GM18499 (cell line): ENCODE data around the gene GRM5.
"Not testable (repeated sequence)": the region's sequence is repeated elsewhere in the genome, so short reads cannot be mapped to it uniquely, and the experiment has no call there.

Experiments
- ATAC-seq: cut with Tn5 transposase; IDR thresholded peaks from one replicate; pipeline ENCODE4 v1.9.1; 2021; ENCODE audit warnings: moderate number of reproducible peaks; ENCODE audit not compliant: insufficient read depth, unreplicated experiment

Gene GRM5

DNA sequence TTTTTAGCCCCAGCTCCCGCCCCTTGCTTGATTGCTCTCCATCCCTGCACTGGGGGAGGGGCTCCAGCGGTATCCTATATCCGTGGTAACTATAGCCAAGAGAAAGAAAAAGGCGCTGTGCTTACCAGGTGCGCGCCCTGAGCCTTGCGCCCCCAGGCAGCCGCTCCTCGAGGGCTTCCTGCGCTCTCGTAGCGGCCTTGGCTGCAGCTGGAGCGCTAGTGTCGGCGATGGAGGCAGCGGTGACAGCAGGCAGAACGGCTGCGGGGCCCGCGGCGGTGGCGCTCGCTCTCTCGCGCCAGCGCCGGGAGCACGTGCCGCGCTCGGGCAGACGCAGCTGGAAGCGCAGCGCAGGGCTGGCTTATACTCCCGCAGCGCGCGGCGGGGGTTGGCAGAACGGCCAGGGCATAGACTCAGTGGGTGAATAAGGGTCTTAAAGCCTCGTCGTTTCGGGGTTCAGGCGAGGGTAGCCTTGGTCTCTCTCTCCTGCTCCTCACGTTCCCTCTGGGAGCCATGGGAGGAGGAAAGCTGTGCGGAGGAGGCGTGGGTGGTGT, at the start of gene GRM5:
Gene GRM5, minus strand, starts transcription at position 332 of the 551 bp plus-strand sequence. CDS start 18,110 bp downstream, outside the sequence.
- not testable (repeated sequence) for ATAC-seq

DNA sequence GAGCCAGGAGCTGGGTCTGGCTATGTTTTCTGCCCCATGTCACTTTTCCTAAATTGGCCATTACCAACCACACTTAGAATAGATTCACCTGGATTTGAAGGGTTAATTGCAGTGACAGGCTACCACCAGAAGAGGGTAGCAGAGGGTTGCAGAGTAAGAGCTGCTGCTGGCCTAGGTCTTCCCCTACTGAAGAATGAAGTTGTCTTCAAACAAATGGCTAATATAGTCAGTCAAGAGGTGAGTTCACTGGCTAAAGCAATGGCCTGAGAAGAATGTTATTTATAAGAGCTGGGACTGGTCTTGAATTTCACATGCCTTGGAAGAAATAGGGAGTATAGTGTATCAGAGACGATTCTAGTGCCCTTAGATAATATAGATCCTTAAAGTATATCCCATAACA, 32.2 kb upstream of the GRM5 start:
- not testable (repeated sequence) for ATAC-seq

DNA sequence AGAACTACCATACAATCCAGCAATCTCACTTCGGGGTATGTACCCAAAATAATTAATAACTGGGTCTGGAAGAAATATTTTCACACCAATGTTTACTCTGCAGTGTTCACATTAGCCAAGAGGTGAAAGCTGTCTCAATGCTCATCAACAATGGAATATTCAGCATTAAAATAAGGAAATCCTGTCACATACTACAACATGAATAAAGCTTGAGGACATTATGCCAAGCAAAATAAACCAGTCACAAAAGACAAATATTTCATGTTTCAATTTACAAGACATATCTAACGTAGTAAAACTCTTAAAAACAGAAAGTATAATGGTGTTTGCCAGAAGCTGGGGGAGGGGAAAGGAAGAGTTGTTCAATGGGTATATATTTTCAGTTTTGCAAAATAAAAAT, 28.0 kb upstream of the GRM5 start:
- ATAC-seq, result not testable (repeated sequence)

DNA sequence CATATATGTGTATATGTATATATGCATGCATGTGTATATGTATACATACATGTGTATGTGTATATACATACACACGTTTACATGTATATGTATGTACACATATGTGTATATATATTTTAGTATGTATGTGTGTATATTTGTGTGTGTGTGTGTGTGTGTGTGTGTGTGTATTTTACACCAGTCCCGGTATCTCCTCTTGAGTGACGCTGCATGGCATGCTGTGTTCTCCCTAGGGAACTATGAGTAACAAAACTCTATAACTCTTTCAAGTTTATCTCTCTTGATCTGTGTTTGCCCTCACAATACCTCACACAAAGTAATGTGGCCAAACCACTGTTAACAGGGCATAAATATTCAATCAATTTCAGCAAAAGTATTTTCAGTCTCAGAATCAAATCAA, 19.2 kb upstream of the GRM5 start:
- not testable (repeated sequence) for ATAC-seq

DNA sequence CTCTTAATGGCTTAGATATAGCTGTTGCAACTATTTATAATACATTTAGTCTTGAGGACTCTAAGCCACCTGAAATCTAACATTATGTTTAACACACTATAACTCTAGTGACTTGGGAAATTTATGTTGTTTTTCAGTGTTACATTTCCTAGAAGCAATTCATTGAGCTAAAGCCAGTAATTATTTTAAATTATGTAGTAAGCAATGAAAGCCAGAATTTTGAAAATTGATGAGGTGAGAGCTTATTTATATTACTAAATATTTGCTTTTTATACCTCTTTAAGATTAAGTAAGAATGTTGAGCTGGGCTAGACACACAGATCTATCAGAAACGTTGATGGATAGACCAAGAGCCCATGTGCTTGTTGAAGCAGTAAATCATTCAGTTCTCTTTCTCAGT, 5.1 kb upstream of the GRM5 start:
- ATAC-seq, result not testable (repeated sequence)

DNA sequence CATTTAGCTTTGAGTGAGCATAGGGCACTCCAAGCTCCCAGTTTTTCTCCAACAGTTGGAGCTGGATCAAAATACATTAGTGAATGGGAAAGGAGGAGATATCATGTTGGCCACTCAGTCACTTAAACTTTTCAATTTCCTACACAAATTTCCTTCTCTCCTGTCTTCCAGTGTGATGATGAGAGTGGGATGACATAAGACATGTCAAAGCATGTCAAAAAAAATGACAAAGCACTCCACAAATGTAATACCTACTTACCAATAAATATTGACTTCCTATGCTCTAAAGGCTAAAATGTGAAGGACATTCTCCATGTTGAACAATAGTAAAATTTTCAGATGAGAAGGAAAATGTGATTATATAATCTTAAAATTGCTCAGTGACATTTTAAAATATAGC, 1.5 kb upstream of the GRM5 start:
- ATAC-seq, result no peak

DNA sequence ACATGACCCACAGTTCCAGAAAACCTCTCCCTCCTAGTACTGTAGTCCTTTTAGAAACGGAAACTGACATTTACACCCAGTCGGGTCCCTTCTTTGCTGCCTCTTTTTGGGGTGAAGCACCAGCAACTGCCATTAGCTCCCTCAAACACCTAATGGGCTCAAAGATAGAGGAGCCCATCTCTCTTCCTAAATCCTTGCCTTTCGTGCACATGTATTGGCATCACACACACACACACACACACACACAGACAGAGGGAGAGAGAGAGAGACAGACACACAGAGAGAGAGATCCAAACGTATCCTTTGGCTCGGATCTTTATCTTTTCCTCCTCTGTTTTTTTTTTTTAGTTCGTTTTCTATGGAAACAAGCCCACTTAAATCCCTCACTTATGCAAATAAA, 716 bp downstream of the GRM5 start:
- ATAC-seq, result no peak

DNA sequence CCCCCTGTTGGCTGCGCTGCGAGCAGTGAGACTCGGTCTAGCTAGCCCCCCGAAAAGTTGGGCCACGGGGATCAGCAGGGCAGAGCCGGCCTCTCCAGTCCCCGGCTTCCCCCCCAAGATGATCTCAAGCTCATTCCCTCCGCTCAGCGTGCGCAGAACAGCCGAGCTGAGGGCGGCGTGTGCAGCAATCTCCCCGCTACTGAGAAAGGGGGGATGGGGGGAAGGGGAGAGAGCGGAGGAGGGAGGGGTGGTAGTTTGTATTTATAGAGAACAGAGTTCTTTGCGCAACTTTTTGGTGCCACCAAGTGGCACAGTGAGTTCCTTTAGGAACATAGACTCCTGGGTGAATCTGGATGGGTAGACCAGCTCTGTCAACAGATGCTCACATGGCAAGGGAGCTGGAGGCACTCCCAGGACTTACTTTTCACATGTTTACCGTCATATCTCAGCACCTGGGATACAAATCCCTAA, 2.3 kb downstream of the GRM5 start:
- not testable (repeated sequence) for ATAC-seq

DNA sequence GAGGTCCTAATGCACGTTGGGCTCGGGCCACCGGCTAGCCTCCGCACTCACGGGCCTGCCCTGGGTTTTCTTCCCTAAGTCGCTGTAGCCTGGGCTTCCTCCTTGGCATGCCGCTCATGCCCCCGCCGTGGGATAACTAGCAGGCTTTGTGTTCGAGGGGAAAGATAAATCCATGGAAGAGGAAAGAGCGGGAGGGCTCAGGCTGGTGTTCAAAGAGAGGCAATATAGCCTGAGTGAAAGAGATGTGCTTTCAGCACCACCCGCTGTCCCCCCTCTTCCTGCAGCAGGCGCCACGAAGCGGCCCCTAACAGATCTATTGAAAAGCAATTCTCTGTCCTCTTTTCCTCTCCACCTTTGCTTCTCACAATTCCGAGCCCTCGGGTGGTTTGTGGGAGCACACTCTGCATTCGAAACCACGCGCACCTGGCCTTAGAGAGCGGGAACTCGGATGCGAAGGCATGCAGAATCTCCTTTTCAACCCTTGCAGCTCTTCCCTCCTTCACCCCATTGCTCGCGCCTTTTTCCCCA, 2.9 kb downstream of the GRM5 start:
- not testable (repeated sequence) for ATAC-seq

DNA sequence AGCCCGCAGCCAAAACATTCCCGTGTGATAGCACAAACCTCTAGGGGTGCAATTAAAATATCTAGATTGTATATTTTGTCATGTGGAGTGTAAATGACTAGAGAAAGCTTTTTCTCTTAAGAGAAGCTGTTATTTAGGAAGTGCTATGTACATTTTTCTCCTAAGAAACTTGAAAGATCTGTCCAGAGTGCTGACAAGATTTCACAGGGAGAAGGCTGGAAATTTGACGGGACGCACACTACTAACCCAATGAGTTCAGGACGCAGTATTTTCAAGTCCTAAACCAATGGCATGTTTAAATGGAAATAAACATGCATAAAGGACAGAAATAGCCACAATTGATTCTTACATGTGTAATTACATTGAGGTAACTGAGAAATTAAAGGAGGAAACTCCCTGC, 3.9 kb downstream of the GRM5 start:
- ATAC-seq, result not testable (repeated sequence)

DNA sequence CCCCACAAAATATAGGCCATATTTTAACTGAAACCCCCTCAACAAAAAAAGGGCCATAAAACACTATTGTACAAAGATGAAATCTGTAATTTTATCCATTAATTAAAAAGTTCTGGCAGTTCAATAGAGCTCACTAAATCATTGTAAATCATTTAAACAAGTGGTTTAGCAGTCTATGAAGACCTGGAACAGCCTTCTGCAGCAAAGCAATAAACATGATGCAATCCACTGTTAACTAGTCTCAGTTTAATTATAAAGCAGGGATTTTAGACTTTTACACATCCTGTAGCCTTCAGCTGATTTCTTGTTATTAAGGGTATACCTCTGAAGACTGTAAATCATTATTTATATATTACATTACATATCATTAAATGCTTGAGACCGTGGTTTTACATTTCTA, 8.4 kb downstream of the GRM5 start:
- ATAC-seq, result not testable (repeated sequence)

DNA sequence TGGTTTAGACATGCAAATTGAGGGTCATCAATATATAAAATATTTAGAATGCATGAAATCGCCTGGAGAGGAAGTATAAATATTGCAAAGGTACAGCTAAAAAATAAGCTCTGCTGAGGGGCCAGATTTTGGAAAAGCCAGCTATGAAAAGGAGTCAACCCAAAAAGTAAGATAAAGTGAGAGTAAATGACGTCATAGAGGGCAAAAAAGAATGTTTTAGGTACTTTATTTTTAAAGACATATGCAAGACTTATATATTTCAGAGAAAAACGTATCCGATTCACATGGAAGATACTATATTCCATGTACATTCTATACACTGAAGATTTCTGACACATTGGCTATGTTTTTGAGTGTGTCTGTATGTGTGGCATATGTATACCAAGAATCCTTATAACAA, 13.6 kb downstream of the GRM5 start:
- no peak for ATAC-seq

DNA sequence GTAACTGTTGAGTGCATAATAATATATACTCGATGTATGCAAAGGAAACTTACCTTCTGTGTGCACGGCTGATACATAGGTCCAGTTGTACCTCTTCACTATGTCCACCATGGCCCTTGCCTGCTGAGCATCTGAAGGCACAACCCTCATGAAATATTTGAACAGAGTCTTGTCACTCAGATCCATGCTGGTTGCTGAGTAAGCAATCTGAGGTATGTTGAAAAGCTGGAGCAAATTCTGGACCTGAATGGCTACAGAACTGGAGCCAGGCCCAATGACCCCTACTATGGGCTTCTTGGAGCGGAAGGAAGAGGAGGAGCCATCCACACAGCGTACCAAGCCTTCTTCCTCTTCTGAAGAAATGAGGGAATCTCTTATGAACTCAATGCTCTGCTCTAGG, 18.6 kb downstream of the GRM5 start:
- ATAC-seq, result not testable (repeated sequence)

DNA sequence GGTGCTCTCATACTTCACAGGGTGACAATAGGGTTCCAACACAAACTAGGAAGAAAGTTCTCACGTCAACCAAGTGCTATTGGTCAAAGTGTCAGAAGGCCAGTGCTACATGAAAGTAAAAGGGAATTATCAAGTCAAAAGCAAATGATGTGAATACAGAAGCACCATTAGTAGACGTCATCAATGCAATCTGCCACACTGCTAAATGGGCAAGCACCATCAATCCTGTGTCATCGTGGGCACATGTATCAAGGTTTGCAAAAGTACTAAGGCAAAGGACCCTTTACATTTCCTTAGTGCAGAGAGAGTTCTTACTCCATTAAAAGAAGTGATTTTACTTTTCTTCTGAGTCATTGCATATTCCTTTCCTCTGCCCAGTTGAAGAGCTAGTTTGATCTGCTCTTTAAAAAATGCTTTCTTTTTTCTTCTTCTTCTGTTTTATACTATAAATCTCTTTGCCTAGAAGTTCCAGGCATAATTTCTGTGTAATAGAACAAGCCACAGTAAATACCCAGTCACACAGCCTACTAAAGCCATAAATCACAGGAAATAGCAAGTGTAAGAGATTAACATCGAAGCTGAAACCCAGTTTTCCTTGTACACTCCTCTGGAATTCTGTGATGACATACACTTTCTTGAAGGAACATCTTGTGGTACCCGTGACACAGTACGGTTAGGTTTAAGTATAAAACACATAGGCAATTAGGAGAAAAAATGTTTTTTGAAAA, 21.8 kb downstream of the GRM5 start:
- ATAC-seq, result not testable (repeated sequence)

DNA sequence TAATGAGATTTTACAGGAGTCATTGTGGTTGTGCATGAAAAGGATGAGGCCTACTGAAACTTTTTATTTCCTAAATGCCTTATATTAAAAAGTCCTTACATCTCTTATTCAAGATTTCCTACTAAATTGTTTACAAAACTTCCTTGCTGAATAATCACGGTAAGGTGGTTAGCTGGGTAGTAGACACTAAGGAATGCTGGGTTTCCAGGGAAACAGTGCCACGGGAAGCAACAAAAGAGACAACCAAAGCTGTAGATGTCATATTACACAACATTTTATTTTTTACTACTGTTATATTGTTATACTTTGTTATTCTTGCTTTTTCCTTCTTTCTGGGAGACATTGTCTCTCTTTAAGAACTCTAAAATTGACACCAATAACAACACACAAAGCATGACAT, 36.1 kb downstream of the GRM5 start:
- not testable (repeated sequence) for ATAC-seq

DNA sequence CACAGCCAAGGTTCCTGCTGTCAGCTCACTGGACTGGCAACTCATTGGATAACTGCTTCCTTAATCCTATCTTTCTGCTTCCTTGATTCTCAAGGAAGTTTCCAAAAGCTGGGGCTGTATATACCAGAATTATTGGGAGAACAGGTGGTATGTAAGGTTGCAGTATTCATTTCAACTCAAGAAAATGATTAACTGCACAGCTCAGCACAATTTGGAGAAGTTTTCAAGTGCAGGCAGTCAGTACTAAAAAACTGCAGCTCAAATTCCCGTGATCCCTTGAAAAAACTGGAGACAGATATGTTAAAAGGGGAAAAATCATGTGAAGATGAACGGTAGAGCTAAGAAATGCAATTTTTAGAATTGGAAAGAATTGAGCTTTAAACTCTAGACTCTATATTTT, 44.4 kb downstream of the GRM5 start:
- no peak for ATAC-seq

DNA sequence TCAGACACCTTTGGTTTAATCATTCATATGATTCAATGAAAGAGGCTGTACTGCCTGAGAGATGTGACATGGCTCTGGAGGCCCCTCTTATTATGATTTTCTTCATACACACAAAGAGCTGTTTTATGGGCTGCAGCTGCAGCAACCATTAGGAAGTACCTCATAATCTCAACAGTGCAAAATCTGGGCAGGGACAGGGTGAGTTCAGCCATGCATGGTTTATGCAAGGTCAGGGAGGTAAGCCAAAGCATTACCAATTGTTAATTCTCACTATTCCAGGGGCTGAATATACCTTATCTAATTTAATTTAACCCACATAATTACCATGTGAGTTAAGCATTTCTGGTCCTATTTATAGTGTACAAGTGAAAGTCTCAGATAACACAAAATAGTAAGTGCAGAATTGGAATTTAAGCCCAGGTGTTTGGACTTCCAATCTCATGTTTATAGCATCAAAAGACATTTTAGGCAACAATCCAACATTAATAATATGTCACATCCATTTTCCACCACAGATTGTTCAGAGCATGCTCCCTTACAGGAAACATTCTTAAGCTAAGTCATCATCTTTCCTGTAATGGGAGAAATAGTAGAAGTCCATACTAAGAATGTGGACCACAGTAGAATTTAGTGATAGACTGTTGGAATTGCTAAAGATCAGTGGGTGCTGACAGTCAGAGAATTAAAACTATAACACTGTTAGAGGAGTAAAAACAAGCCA, 45.8 kb downstream of the GRM5 start:
- not testable (repeated sequence) for ATAC-seq

DNA sequence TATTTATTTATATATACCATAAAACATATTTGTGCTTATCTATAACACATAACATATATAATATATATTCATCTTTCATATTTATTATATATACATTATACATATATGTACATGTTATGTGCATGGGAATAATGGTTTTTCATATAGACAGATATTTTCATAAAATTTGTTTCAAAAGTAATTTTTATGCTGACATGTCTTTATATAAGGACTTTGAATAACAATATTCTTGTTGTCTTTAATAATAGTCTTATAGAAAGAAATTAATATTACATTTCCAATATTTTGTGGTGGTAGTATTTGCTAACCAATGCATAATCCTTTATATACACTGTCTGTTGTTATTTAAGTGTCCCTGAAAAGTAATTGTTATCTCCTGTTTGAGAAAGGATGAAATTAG, 49.6 kb downstream of the GRM5 start:
- no peak for ATAC-seq

DNA sequence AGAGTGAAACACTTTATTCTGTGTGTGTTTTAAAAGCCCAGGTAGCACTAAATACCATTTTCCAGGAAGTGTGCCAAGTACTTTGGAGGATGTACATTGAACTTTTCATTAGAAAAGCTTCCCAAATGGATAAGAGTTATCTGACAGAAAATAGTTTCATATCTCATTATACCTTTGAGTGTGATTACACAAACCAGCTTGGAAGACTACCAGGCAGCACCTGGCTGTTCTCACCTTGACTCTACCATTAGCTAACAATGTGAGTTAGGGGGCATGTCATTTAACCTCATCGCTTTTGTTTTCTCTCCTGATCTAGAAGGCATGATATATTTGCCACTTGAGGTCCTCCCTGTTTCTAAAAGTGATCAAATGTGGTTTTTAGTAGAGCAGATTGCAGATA, 50.2 kb downstream of the GRM5 start:
- ATAC-seq, result no peak

DNA sequence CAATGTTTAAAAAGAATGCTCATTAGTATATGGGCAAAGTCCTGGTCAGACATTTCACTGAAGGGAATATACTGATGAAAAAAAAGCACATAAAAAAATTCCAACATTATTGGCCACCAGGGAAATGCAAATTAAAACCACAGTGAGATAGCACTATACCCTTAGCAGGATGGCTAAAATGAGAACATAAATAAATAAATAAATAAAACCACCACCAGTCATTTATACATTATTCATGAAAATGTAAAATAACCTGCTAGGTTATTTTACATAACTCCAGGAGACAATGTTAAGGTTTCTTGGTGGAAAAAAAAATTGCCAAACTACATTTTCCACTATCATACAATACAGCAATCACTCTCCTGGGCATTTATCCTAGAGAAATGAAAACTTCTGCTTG, 64.9 kb downstream of the GRM5 start:
- ATAC-seq, result not testable (repeated sequence)

DNA sequence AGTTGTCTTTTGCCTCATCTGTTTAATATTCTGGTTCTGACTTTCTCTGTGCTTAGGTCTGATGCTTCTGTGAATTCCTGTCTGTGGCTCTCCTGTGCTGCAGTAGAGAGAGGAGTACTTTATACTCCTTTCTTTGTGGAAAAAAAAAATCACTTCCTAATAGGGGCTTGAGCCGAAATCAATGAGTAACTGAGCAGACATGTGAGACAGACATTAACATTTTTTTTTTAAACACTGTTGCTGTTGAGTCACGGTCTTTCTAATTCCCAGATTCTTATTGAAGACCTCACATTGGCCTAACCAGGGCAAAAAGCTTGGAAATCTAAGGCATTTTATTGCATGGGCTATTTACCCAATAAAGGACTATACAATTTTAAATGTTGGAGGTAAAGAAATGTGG, 86.1 kb downstream of the GRM5 start:
- ATAC-seq, result no peak
